GM12878 (cell line): ENCODE results near the gene INA. TPM values are rescaled to one million over a fixed set of nuclear protein-coding genes. Genes with fewer than 3 reads are reported as not detected.

Experiments used
- ATAC-seq: fragments of 200-7000 bp; cut with Tn5 transposase; 3 replicates; pipeline ENCODE4 v1.9.1; 2020; ENCODE audit warnings: mild to moderate bottlenecking, moderate library complexity
- BruUV-seq: library from RNA; stranded (reverse); fragments of 400-500 nt; replicated peaks from 2 replicates; lab custom pipeline; 2021; lab: Mats Ljungman, UMichigan
- CTCF ChIA-PET: fragments of 300-600 bp; sonication (Branson Sonifier 250); formaldehyde crosslinking; extraction: SDS; loops from one replicate; lab custom pipeline; 2021; ENCODE audit warnings: inconsistent platforms; lab: Yijun Ruan, JAX
- POLR2A ChIA-PET: fragments of 350-600 bp; formaldehyde crosslinking; extraction: SDS; loops from one replicate; lab custom pipeline; 2021; ENCODE audit warnings: inconsistent platforms; lab: Charles Lee
- RAD21 ChIA-PET: fragments of 300-600 bp; sonication (Branson Sonifier 250); formaldehyde crosslinking; loops from one replicate; lab custom pipeline; 2023; ENCODE audit warnings: antibody characterized with exemption; ENCODE audit not compliant: unreplicated experiment; lab: Charles Lee
- SMC1A ChIA-PET: fragments of 300-600 bp; sonication (Branson Sonifier 250); formaldehyde crosslinking; loops from one replicate; lab custom pipeline; 2023; ENCODE audit not compliant: unreplicated experiment, uncharacterized antibody; lab: Charles Lee
- DNase-seq: peaks from one replicate; pipeline ENCODE4 v3.0.0-alpha.2; 2011; ENCODE audit warnings: low read depth, low spot score
- FAIRE-seq: peaks from 3 replicates; lab custom pipeline; 2011; peaks lifted over from hg19 to GRCh38; lab: Jason Lieb, UNC
- H2AFZ ChIP-seq: 2 replicates; pipeline ENCODE4 v1.6.0; 2011; ENCODE audit warnings: low read depth, low read length, control low read depth; ENCODE audit not compliant: control insufficient read depth
- H3K27ac ChIP-seq: 2 replicates; pipeline ENCODE4 v1.5.1; 2011; ENCODE audit warnings: control low read depth; ENCODE audit not compliant: control insufficient read depth, insufficient read depth
- H3K27me3 ChIP-seq, 2 experiments: replicated peaks in 1 of 2; 2 replicates each; pipeline versions ENCODE4 v1.6.0 to v1.6.1; 2011; ENCODE audit warnings: low read length in 1 of 2; ENCODE audit not compliant: control insufficient read depth in 2 of 2, insufficient read depth in 2 of 2
- H3K36me3 ChIP-seq, 2 experiments: 2 replicates each; pipeline ENCODE4 v1.5.1; 2011; ENCODE audit warnings: low read length in 1 of 2; ENCODE audit not compliant: control insufficient read depth in 2 of 2, insufficient read depth in 2 of 2
- H3K4me1 ChIP-seq: 2 replicates; pipeline ENCODE4 v1.6.1; 2011; ENCODE audit warnings: mild to moderate bottlenecking, low read length, moderate library complexity, mixed read lengths; ENCODE audit not compliant: control insufficient read depth, insufficient read depth
- H3K4me2 ChIP-seq: 2 replicates; pipeline ENCODE4 v1.6.0; 2011; ENCODE audit warnings: control low read depth; ENCODE audit not compliant: control insufficient read depth, insufficient read depth
- H3K4me3 ChIP-seq: fragments of 200-600 bp; sonication (generic); 2 replicates; pipeline ENCODE4 v1.5.1; 2016
- H3K79me2 ChIP-seq: 2 replicates; pipeline ENCODE4 v1.6.0; 2011; ENCODE audit warnings: low read length; ENCODE audit not compliant: control insufficient read depth, insufficient read depth
- H3K9ac ChIP-seq: 2 replicates; pipeline ENCODE4 v1.8.0; 2011; ENCODE audit warnings: low read length, control low read depth, mixed read lengths; ENCODE audit not compliant: control insufficient read depth, insufficient read depth
- H3K9me3 ChIP-seq: replicated peaks from 3 replicates; pipeline ENCODE4 v1.5.1; 2011; ENCODE audit warnings: mild to moderate bottlenecking, low read length; ENCODE audit not compliant: control insufficient read depth, insufficient read depth
- H4K20me1 ChIP-seq: 2 replicates; pipeline ENCODE4 v1.6.0; 2011; ENCODE audit not compliant: control insufficient read depth, insufficient read depth
- ATF7 ChIP-seq: fragments of 450-650 bp; IDR thresholded peaks from 2 replicates; pipeline ENCODE4 v1.6.1; 2016; ENCODE audit warnings: low read depth, mild to moderate bottlenecking
- BMI1 ChIP-seq: fragments of 450-650 bp; IDR thresholded peaks from 2 replicates; pipeline ENCODE4 v1.6.1; 2016; ENCODE audit warnings: mild to moderate bottlenecking, moderate library complexity, borderline replicate concordance
- CEBPZ ChIP-seq: fragments of 150-350 bp; IDR thresholded peaks from 2 replicates; pipeline ENCODE4 v1.6.1; 2016; ENCODE audit warnings: low read depth, low read length
- CUX1 ChIP-seq: IDR thresholded peaks from 2 replicates; pipeline ENCODE4 v1.6.1; 2012; ENCODE audit warnings: improper control_type of control experiment, low read depth, low read length; ENCODE audit not compliant: insufficient replicate concordance
- HCFC1 ChIP-seq: fragments of 150-350 bp; IDR thresholded peaks from 2 replicates; pipeline ENCODE4 v1.6.1; 2014; ENCODE audit warnings: low read length
- MAX ChIP-seq: IDR thresholded peaks from 2 replicates; pipeline ENCODE4 v1.6.1; 2012; ENCODE audit warnings: low read depth, low read length, improper control_type of control experiment
- PAX8 ChIP-seq: fragments of 450-650 bp; IDR thresholded peaks from 2 replicates; pipeline ENCODE4 v1.6.1; 2017; ENCODE audit warnings: mild to moderate bottlenecking, moderate library complexity
- POLR2A ChIP-seq: IDR thresholded peaks from 2 replicates; pipeline ENCODE4 v1.6.1; 2011; ENCODE audit warnings: low read depth, mild to moderate bottlenecking, low read length
- POLR2AphosphoS2 ChIP-seq: IDR thresholded peaks from 2 replicates; pipeline ENCODE4 v1.6.1; 2011; ENCODE audit warnings: low read depth, mild to moderate bottlenecking, low read length, improper control_type of control experiment, moderate library complexity
- RCOR1 ChIP-seq: conservative IDR thresholded peaks from 2 replicates; pipeline ENCODE4 v1.6.1; 2012; ENCODE audit warnings: low read depth, low read length, improper control_type of control experiment
- SIN3A ChIP-seq: IDR thresholded peaks from 2 replicates; pipeline ENCODE4 v1.6.1; 2012; ENCODE audit warnings: low read depth, low read length, improper control_type of control experiment
- SIX5 ChIP-seq: IDR thresholded peaks from 2 replicates; pipeline ENCODE4 v1.6.1; 2011; ENCODE audit warnings: mild to moderate bottlenecking, low read depth, low read length, moderate library complexity; ENCODE audit not compliant: severe bottlenecking
- SPI1 ChIP-seq: IDR thresholded peaks from 2 replicates; pipeline ENCODE4 v1.6.1; 2011; ENCODE audit warnings: low read depth, mild to moderate bottlenecking, low read length, moderate library complexity, borderline replicate concordance; ENCODE audit not compliant: insufficient read depth
- ZBTB33 ChIP-seq: fragments of 450-650 bp; IDR thresholded peaks from 2 replicates; pipeline ENCODE4 v1.6.1; 2017; ENCODE audit warnings: mild to moderate bottlenecking
- ZNF622 ChIP-seq: fragments of 450-650 bp; IDR thresholded peaks from 2 replicates; pipeline ENCODE4 v1.6.1; 2017; ENCODE audit warnings: mild to moderate bottlenecking, inconsistent platforms
- WGBS: methylation state at CpG from one replicate; pipeline ENCODE4 v1.1.6; 2016; ENCODE audit warnings: low lambda C conversion rate; ENCODE audit not compliant: insufficient replicate concordance, insufficient coverage; ENCODE audit errors: missing lambda C conversion rate; 5-methylcytosine and 5-hydroxymethylcytosine counted together
- in situ Hi-C: fragments of 300-500 bp; cut with MboI; formaldehyde crosslinking; loops from 9 replicates; pipeline ENCODE4 v1.14.3; 2018; ENCODE audit warnings: mixed read lengths
- intact Hi-C: fragments of 100-400 bp; cut with micrococcal nuclease; formaldehyde crosslinking; loops from one replicate; pipeline ENCODE4 v1.14.2; 2022; ENCODE audit not compliant: unreplicated experiment
- polyA plus RNA-seq, 11 experiments: library from polyadenylated mRNA; depleted of rRNA in 4 of 11; unstranded in 6 of 11; stranded (reverse) in 5 of 11; fragments of >200 nt; fragmentation: Nextera tagmentation in 4 of 11; fragmentation: Illumina TruSeq in 1 of 11; extraction: Ambion mirVana in 4 of 11; extraction: Trizol in 1 of 11; gene quantifications; 1 replicate in 1 of 11; 2 replicates in 10 of 11; pipeline versions ENCODE4 v1.2.1 to v1.2.3, GENCODE V29; 2011 to 2016; ENCODE audit warnings: inconsistent platforms in 2 of 11, missing spikeins in 2 of 11, low read depth in 1 of 11
- total RNA-seq, 4 experiments: library from RNA; depleted of rRNA in 3 of 4; stranded (reverse); fragments of >200 nt in 3 of 4; fragmentation: Illumina TruSeq in 1 of 4; extraction: Trizol in 1 of 4; gene quantifications; 2 replicates each; pipeline versions ENCODE4 v1.2.1 to v1.2.3, GENCODE V29; 2013 to 2021

INA gene
- total and polyA plus RNA-seq, 10 of the 15 experiments (the other 5 are each of a cell fraction or from before 2014, with no cell fraction given): 0.14 to 0.23 TPM; not detected in 8

GRCh38 chr10:103246324-103246723, 30.6 kb upstream of the INA start:
- no peak overlapping the region for H3K27ac ChIP-seq
- no peak overlapping the region for H2AFZ ChIP-seq
- no peaks in the 10 kb centered on the region for H3K27me3 ChIP-seq
- H3K4me3 ChIP-seq: no peak overlapping the region
- H3K9ac ChIP-seq: no peak overlapping the region
- FAIRE-seq (no peak), ATAC-seq (no peak), DNase-seq (no peak)
- RAD21 ChIA-PET: interaction anchor here (1.1 kb wide), 1 partner anchor 15 kb away, joined by 4 read pairs; no protein-coding TSS in a partner anchor
- peaks cover 5% of the 10 kb centered on the region for H3K4me1 ChIP-seq
- 16% methylated on average over 4 of the region's 4 CpGs for WGBS
- SMC1A ChIA-PET: interaction anchor here (1.0 to 1.4 kb wide), 5 partner anchors 159 to 333 kb away, joined by 3 to 8 read pairs (median 3); partner anchors contain the start of gene CNNM2
- H3K79me2 ChIP-seq: no peaks in the 10 kb centered on the region
- no peaks in the 10 kb centered on the region for H3K9me3 ChIP-seq
- BruUV-seq: no TSS peak
- TF ChIP-seq ATF7: no peak
- no peak for TF ChIP-seq POLR2AphosphoS2
- TF ChIP-seq ZNF622: no peak
- no peak for TF ChIP-seq SIN3A
- TF ChIP-seq BMI1: no peak
- TF ChIP-seq ZBTB33: no peak
- no peak for TF ChIP-seq RCOR1
- no peak for TF ChIP-seq SPI1
- TF ChIP-seq CUX1: no peak
- no peak for TF ChIP-seq CEBPZ
- TF ChIP-seq SIX5: no peak
- TF ChIP-seq PAX8: no peak
- TF ChIP-seq HCFC1: no peak
- no peak for TF ChIP-seq POLR2A
- no peak for TF ChIP-seq MAX
- CTCF ChIA-PET: interaction anchor here (1.0 to 4.3 kb wide), 3 partner anchors 136 to 329 kb away, joined by 4 to 26 read pairs (median 12); partner anchors contain the start of gene CNNM2
- no peak overlapping the region for H3K4me2 ChIP-seq
- POLR2A ChIA-PET: no interaction called here
- H3K36me3 ChIP-seq: no peaks in the 10 kb centered on the region
- in situ Hi-C loops (loop anchor here (10.0 kb wide), 1 partner anchor 172 kb away; no protein-coding TSS in a partner anchor), intact Hi-C loops (no loop called here)
- no peaks in the 10 kb centered on the region for H4K20me1 ChIP-seq
